Stomach (tissue), 4 donors: Measurements from ENCODE around the gene SLC39A1.

Experiments
- POLR2AphosphoS5 ChIP-seq, 3 donors: sonication (generic); formaldehyde crosslinking; IDR thresholded peaks; one replicate each; pipeline ENCODE4 v1.6.1; 2016; ENCODE audit warnings: antibody characterized with exemption in 3 of 3
- TF ChIP-seq, protein P1 (sequence below), 7 experiments: fragments of 450-650 bp in 4 of 7; fragments of 200-600 bp in 3 of 7; sonication (generic) in 3 of 7; IDR thresholded peaks; one replicate each; pipeline ENCODE4 v1.5.1; 2016 to 2019; ENCODE audit warnings: antibody characterized with exemption in 7 of 7, control low read depth in 2 of 7, mild to moderate bottlenecking in 1 of 7

DNA sequence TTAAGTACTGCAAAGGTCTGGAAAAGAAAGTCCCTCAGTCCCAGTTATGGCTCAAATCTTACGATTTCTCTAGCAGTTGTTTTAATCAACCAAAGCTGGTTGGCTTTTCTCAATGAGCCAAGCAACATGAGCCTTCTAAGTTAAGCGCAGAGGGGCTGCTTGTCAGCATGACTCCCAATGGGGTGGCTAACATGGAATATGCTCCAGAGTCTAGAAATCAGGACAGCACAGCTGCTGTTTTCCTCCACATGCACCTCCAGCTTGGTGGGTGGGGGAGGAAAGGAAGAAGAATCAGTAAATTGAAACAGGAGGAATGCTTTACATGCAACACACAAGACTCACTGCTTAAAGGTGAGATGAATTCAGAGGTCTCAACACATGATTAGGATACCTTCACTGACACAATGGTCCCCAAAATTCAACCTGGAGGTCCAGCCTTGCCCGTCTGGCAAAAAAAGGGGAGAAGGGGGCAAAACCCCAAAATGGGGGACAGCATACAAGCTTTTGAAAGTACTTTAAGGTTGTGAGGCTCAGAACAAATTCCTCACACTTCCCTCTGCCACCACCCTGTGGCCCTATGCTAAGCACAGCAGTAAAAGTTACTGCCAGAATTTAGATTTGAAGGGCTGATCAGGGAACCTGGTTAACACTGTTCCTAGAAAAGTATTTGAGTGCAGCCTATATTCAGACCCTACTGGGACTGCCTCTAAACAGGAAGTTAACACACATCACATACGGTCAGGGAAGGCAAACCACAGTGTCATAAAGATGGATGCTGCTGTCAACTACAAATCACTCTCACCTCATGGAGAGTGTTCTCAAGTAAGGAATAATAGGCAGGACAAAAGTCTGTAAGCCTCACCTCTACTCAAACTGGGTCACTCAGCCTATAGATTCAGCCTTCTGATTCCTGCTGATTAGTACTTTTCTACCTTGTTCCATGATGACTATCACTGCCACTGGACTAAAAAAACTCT lies 43.2 kb downstream of the SLC39A1 start:
- TF ChIP-seq POLR2AphosphoS5 (IDR thresholded peaks at IDR 0.05), result no peak
- TF ChIP-seq, protein P1, sequence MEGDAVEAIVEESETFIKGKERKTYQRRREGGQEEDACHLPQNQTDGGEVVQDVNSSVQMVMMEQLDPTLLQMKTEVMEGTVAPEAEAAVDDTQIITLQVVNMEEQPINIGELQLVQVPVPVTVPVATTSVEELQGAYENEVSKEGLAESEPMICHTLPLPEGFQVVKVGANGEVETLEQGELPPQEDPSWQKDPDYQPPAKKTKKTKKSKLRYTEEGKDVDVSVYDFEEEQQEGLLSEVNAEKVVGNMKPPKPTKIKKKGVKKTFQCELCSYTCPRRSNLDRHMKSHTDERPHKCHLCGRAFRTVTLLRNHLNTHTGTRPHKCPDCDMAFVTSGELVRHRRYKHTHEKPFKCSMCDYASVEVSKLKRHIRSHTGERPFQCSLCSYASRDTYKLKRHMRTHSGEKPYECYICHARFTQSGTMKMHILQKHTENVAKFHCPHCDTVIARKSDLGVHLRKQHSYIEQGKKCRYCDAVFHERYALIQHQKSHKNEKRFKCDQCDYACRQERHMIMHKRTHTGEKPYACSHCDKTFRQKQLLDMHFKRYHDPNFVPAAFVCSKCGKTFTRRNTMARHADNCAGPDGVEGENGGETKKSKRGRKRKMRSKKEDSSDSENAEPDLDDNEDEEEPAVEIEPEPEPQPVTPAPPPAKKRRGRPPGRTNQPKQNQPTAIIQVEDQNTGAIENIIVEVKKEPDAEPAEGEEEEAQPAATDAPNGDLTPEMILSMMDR (IDR thresholded peaks at IDR 0.05), result no peak
